NCI-H2196 (cell line): Measurements from ENCODE around the gene FAM118A.
"Not testable (repeated sequence)": the region's sequence is repeated elsewhere in the genome, so short reads cannot be mapped to it uniquely, and the experiment has no call there.

Experiments
- DNase-seq: peaks from one replicate; lab custom pipeline; 2025; ENCODE audit not compliant: unreplicated experiment; lab: John Stamatoyannopoulos, UW

Gene FAM118A

DNA sequence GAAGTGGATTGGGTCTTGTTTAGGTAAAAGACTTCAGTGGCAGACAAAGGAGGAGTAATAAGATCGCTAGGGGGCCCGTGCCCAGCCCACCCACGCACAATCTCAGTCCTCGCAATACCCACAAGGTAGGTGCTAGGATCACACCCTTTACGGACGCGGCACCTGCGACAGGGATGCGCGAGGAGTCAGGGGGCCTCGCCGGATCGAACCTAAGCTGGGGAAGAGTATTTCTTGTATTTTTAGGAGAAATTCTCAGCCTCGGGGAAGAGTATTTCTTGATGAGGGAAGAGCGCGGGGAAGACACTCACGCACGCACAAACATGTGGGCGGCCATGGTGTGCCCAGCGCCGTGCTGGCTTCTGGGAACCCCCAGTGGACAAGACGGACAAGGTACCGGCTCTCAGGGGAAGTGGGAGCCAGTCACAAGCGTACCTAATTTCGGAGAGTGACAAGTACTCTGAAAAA, 745 bp upstream of the FAM118A start:
- DNase-seq, result no peak

- DNase-seq, result no peak
These were observed 720 bp downstream of the FAM118A start for GRCh38 chr22:45310331-45310976.

GRCh38 chr22:45310977-45311531, 1.3 kb downstream of the FAM118A start:
- no peak for DNase-seq

DNA sequence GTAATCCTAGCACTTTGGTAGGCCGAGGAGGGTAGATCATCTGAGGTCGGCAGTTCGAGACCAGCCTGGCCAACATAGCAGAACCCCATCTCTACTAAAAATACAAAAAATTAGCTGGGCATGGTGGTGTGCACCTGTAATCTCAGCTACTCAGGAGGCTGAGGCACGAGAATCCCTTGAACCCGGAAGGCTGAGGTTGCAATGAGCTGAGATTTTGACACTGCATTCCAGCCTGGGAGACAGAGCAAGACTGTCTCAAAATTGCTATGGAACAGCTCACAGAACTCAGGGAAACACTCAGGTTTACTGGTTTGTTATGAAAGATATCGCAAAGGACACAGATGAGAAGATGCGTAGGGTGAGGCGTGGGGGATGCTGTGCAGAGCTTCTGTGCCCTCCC, 2.7 kb downstream of the FAM118A start:
- DNase-seq, result no peak

- DNase-seq, result no peak
These were observed 3.1 kb downstream of the FAM118A start for GRCh38 chr22:45312856-45313255.

DNA sequence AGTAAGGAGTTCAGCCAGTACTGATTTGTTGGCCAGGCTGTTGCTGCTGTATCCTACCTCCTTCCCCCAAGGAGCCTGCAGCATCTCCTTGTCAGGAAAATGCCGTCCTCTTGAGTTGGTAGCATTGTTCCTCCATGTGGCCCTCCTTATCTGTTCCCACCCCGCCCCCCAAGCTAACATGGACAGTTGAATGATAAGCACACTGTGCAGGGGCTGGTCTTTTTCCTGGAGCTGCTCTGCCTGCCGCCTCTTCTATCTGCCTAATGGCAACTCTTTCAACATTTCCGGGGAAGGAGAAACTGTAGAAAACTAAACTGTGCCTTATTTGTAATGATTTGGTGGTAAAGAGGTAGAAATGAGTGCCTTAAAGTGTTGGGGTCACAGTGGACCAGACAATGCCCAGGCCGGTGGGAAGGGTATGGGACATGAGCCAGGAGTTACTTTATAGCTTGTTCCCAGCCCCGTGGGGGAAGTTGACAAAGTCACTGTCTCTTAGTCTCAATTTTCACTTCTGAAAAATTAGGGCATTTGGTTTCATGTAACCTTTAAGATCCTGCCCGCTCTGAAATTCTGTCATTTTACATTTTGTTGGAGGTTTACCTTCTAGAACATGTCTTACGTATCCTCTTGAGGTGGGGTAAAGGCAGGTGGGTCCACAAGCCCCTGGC, 4.5 kb downstream of the FAM118A start:
- DNase-seq, result no peak

DNA sequence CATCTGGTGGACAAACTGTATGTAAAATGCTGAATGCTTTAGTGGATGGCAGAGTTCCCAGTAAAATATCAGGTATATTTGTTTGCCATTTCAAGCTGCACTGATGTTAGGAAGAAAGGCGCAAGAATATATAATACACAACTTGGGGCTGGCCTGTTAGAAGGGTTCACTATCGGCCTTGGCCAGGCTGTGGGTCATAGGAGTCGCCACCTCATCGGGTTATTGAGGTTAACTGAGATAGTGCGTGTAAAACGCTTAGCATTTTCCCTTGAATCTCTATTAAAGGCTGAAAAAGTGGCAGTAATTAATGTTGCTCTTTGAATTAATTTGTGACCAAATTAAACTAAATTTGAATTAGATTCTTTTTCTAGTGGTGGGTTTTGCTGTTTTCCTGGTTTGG, 5.1 kb downstream of the FAM118A start:
- no peak for DNase-seq

DNA sequence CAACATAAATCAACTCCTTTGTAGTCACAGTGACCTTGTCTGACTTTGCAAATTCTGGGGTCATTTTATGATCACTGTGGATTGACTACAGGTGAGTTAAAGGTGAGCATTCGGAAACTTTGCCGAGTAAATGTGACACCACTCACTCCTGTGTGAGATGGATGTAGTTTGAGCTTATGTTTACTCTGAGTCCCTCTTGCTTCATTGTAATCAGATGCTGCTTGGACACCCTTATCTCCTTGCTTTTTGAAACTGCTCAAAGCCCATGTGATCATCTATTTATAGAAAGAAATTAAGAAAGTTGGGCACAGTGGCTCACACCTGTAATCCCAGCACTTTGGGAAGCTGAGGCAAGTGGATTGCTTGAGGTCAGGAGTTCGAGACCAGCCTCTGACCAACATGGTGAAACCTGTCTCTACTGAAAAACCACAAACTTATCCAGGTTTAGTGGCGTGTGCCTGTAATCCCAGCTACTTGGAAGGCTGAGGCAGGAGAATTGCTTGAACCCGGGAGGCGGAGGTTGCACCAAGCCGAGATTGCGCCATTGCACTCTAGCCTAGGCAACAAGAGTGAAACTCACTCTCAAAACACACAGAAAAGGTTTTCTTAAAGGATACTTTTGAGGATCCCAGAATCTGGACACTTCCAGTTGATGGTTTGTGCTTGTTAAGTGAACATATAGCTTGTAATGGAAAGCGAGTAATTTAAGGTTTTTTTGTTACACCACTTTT, 7.2 kb downstream of the FAM118A start:
- no peak for DNase-seq

DNA sequence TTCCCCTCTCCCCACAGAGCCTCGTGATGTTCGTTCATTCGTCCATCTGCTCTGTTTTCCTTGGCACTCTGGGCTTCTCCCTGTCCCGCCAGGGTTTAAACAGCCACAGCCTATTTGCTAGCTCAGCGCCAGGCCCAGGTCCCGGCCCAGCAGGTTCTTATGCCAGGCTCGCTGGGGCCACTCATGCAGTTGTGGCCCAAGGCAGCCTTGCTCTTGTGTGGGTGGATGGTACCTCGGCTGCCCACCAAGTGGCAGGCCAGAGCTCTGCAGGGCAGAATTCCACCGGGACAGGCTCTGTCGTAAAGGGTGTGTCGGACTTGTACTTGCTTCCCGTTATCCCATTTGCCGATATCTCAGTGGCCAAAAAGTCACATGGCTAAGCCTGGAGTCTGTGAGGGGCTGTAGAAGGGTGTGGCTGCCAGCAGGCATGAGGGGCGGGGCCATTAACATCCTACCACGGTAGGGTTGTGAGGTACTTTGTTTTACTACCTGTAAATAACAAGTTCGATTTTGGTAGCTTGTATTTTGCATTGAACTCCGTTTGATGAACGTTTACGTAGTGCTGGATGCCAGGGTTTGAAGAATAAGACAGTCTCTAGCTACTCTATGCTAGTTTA, 7.9 kb downstream of the FAM118A start:
- DNase-seq, result no peak

DNA sequence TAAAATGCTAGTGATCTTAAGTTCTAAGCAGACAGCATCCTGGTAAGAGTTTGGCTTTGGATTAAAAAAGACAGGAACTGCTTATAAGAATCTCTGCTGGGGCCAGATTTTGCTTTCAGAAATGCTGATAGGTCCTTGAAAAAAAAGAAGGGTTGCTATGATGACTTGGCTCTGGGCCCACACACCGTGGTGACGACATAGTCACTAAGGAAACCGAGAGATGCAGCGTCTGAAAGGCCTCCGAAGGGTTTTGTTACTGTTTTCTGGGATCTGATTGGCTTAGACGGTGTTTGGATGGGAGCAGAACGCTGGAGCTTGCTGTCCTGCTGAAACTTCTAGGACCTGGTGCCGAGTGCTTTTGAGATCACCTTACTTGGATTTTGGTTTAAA, 8.4 kb downstream of the FAM118A start:
- DNase-seq, result peak; percentile 95

GRCh38 chr22:45318558-45319323, 9.0 kb downstream of the FAM118A start:
- DNase-seq, result peak; percentile 65

GRCh38 chr22:45319324-45319685, 9.6 kb downstream of the FAM118A start:
- peak; percentile 25 for DNase-seq

GRCh38 chr22:45320357-45320976, 10.7 kb downstream of the FAM118A start:
- DNase-seq, result no peak

- no peak for DNase-seq
These were observed 12.1 kb downstream of the FAM118A start for GRCh38 chr22:45321827-45322226.

DNA sequence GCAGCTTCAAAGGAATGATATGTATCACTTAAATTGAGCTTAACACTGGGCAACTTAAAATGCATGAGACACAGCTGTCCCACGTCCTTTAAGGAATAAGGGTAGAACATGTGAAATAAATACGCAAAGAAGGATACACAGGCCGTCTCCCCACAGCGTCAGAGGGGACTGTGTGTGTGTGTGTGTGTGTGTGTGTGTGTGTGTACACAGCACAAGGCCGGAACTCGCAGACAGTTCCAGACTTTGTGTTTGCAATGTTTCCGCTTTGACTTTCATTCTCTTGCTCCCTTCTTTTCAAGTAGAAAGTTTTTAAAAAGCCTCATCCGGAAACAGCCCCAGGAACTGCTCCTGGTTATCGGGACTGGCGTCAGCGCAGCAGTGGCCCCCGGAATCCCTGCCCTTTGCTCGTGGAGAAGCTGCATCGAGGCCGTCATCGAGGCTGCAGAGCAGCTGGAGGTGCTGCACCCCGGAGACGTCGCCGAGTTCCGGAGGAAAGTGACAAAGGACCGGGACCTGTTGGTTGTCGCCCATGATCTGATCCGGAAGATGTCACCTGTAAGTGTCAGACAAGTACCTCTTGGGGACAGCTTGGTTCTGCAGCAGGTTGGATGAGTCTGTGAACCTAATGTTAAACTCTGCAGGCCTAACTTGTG, 13.3 kb downstream of the FAM118A start:
- no peak for DNase-seq

GRCh38 chr22:45323695-45324094, 14.0 kb downstream of the FAM118A start:
- no peak for DNase-seq

DNA sequence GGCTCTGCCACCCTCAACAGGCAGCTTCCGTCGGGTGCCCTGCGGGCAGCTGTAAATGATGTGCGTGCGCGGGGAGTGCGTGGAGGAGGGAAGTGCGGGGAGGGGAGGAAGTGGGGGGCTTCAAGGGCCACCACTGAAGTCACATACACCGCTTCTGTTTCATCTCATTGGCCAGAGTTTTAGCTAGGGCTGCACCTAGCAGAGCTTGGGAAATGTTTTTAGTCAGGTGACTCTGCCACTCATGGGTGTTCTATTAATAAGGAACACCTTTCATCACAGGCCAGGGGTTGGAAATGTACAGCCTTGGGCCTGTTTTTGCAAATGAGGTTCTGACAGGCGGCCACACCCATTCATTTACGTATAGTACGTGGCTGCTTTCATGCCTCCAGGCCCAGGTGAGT, 14.6 kb downstream of the FAM118A start:
- no peak for DNase-seq

DNA sequence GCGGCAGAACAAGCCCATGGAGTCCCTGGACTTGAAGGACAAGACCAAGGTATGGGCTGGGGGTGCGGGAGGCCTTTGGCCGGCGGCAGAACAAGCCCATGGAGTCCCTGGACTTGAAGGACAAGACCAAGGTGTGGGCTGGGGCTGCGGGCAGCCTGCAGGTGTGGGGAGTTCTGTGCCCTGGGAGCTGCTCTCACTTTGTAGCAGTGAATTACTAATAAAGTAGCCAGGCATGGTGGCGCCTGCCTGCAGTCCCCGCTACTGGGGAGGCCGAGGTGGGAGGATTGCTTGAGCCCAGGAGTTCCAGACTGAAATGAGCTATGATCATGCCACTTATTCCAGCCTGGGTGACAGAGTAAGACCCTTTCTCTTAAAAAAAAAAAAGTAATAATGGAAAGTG, 18.5 kb downstream of the FAM118A start:
- not testable (repeated sequence) for DNase-seq

DNA sequence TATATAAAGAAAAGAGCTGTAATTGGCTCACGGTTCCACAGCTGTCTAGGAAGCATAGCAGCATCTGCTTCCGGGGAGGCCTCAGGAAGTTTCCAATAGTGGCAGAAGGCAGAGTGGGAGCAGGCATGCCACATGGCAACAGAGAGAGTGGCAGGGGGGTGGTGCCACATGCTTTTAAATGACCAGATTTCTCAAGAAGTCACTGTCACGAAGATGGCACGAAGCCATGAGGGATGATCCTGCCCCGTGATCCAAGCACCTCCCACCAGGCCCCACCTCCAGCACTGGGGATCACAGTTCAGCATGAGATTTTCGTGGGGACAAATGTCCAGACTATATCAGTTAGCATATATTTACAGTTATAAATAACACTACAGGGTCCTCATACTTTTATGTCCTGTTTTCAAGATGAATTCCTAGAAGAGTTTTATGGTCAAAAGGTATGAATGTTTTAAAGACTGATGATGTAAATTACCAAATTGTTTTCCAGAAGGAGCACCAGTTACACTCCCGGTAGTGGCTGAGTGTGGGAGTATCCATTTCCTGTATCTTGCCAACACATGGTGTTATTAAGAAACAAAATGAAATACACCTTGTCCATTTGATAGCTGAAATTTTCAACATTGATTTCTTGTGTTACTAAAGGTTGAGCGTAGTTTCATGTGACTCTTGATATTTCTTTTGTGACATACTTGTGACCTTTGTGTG, 19.2 kb downstream of the FAM118A start:
- DNase-seq, result peak; percentile 61
